MM.1S (cell line): ENCODE results near the gene MARF1.

ENCODE experiments used
- CTCF ChIP-seq: fragments of 300-600 bp; sonication (generic); IDR thresholded peaks from 2 replicates; pipeline ENCODE4 v1.5.1; 2016; ENCODE audit warnings: antibody characterized with exemption, low read length, mixed read lengths
- EZH2 ChIP-seq: fragments of 300-600 bp; sonication (generic); optimal IDR thresholded peaks from 2 replicates; pipeline ENCODE3; 2017; ENCODE audit warnings: low read depth, mild to moderate bottlenecking, antibody characterized with exemption, low read length, mixed read lengths
- EZH2phosphoT487 ChIP-seq: fragments of 300-600 bp; sonication (generic); IDR thresholded peaks from 2 replicates; pipeline ENCODE4 v1.6.1; 2018; ENCODE audit warnings: antibody characterized with exemption, low read length

- TF ChIP-seq CTCF (no peak), EZH2 (no peak), EZH2phosphoT487 (no peak)
Measured at GRCh38 chr16:15643946-15644250, 944 bp upstream of the MARF1 start.
